WI38 (cell line): ENCODE measurements around the gene ARIH2.
"Not testable (repeated sequence)": the region's sequence is repeated elsewhere in the genome, so short reads cannot be mapped to it uniquely, and the experiment has no call there.

Experiments
- H3K4me3 ChIP-seq: 2 replicates; pipeline ENCODE4 v1.5.1; 2011; ENCODE audit warnings: low read depth, mild to moderate bottlenecking, control low read depth, low read length
- CTCF ChIP-seq: IDR thresholded peaks from 2 replicates; pipeline ENCODE4 v1.5.1; 2012; ENCODE audit warnings: low read depth, mild to moderate bottlenecking, control low read depth, low read length

The ARIH2 gene

GRCh38 chr3:48891606-48892005 lies 27.0 kb upstream of the ARIH2 start:
- TF ChIP-seq CTCF: no peak
- no peak overlapping the region for H3K4me3 ChIP-seq

GRCh38 chr3:48894516-48894915 lies 24.1 kb upstream of the ARIH2 start:
- TF ChIP-seq CTCF: no peak
- no peak overlapping the region for H3K4me3 ChIP-seq

- H3K4me3 ChIP-seq: no peak overlapping the region
- TF ChIP-seq CTCF: no peak
These were observed 21.7 kb upstream of the ARIH2 start for GRCh38 chr3:48896936-48897335.

GRCh38 chr3:48897460-48898376 lies 20.9 kb upstream of the ARIH2 start:
- H3K4me3 ChIP-seq: peak overlapping the region; percentile 70
- no peak for TF ChIP-seq CTCF

- TF ChIP-seq CTCF: no peak
- H3K4me3 ChIP-seq: peak within 1 kb of the TSS; percentile 70
These were observed 20.0 kb upstream of the ARIH2 start, which contains the start of gene SLC25A20 for GRCh38 chr3:48898383-48899234. SLC25A20 (minus strand) TSS chr3:48898882; CDS start chr3:48898794, 88 bp downstream.

- H3K4me3 ChIP-seq: peak overlapping the region; percentile 70
- TF ChIP-seq CTCF: no peak
These were observed 19.4 kb upstream of the ARIH2 start for GRCh38 chr3:48899273-48899672.

GRCh38 chr3:48907026-48907425 lies 11.6 kb upstream of the ARIH2 start:
- H3K4me3 ChIP-seq: not testable (repeated sequence)
